Stimulated activated naive CD8-positive, alpha-beta T cell treated with anti-CD3 and anti-CD28 coated beads, Interleukin-15, Interleukin-2, amounts not matched to agents 100 ng/mL and 50 ng/mL, for 24 hours (primary cell): ENCODE results near the gene COL19A1.
A peak's percentile ranks its signal among the peaks of the same experiment; 100 is the strongest.
"Not testable (repeated sequence)": the region's sequence is repeated elsewhere in the genome, so short reads cannot be mapped to it uniquely, and the experiment has no call there.

Experiments used
- H3K27ac Mint-ChIP-seq: one replicate; pipeline ENCODE4 v1.8.0; 2021; ENCODE audit warnings: mild to moderate bottlenecking, mixed read lengths
- H3K27me3 Mint-ChIP-seq: one replicate; pipeline ENCODE4 v1.8.0; 2021; ENCODE audit warnings: mixed read lengths
- H3K36me3 Mint-ChIP-seq: one replicate; pipeline ENCODE4 v1.8.0; 2021; ENCODE audit warnings: low read depth, mixed read lengths
- H3K4me1 Mint-ChIP-seq: one replicate; pipeline ENCODE4 v1.8.0; 2021; ENCODE audit warnings: low read depth, mixed read lengths
- H3K4me3 Mint-ChIP-seq: one replicate; pipeline ENCODE4 v1.8.0; 2021; ENCODE audit warnings: mild to moderate bottlenecking, mixed read lengths
- H3K9me3 Mint-ChIP-seq: one replicate; pipeline ENCODE4 v1.8.0; 2021; ENCODE audit warnings: mixed read lengths

The COL19A1 gene

GRCh38 chr6:69866351-69866769 lies at the start of gene COL19A1:
TSS of gene COL19A1 (plus strand) at chr6:69866556. CDS start at chr6:69879568, 13,012 bp downstream.
- peak within 1 kb of the TSS; percentile 89 for H3K27ac Mint-ChIP-seq
- peak within 1 kb of the TSS; percentile 88 for H3K4me3 Mint-ChIP-seq
- no peaks in the 10 kb centered on the region for H3K9me3 Mint-ChIP-seq
- peaks cover 37% of the 10 kb centered on the region for H3K4me1 Mint-ChIP-seq
- no peaks in the 10 kb centered on the region for H3K36me3 Mint-ChIP-seq
- H3K27me3 Mint-ChIP-seq = peaks cover 46% of the 10 kb centered on the region

GRCh38 chr6:69816569-69816968 lies 49.8 kb upstream of the COL19A1 start:
- no peaks in the 10 kb centered on the region for H3K36me3 Mint-ChIP-seq
- no peaks in the 10 kb centered on the region for H3K9me3 Mint-ChIP-seq
- no peaks in the 10 kb centered on the region for H3K27me3 Mint-ChIP-seq
- peak overlapping the region; percentile 73 for H3K4me3 Mint-ChIP-seq
- peaks cover 51% of the 10 kb centered on the region for H3K4me1 Mint-ChIP-seq
- H3K27ac Mint-ChIP-seq = peak overlapping the region; percentile 92

DNA sequence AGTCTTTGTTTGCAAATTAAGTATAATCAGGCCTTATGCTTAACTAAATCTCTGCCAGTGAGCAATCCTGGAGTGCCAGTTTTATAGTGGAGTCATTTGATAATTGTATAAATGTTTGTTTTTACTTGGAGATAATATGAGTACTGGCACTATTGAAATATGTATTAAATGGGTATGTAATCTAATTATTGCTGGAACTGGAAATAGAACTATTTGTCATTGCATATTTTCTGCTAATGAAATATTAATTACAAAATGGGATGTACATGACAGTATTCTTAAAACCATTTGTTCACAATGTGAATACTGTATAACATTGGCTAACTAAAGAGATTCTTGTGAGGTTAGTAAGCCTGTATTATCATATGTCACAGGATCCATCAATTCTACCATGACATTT lies 49.0 kb upstream of the COL19A1 start:
- no peaks in the 10 kb centered on the region for H3K27me3 Mint-ChIP-seq
- peaks cover 43% of the 10 kb centered on the region for H3K4me1 Mint-ChIP-seq
- no peaks in the 10 kb centered on the region for H3K36me3 Mint-ChIP-seq
- no peaks in the 10 kb centered on the region for H3K9me3 Mint-ChIP-seq
- no peak overlapping the region for H3K4me3 Mint-ChIP-seq
- no peak overlapping the region for H3K27ac Mint-ChIP-seq

- no peaks in the 10 kb centered on the region for H3K36me3 Mint-ChIP-seq
- H3K9me3 Mint-ChIP-seq = no peaks in the 10 kb centered on the region
- no peak overlapping the region for H3K4me3 Mint-ChIP-seq
- H3K27ac Mint-ChIP-seq = no peak overlapping the region
- no peaks in the 10 kb centered on the region for H3K27me3 Mint-ChIP-seq
- peaks cover 33% of the 10 kb centered on the region for H3K4me1 Mint-ChIP-seq
Measured at GRCh38 chr6:69818223-69818930, 48.0 kb upstream of the COL19A1 start.

- H3K27ac Mint-ChIP-seq = no peak overlapping the region
- no peaks in the 10 kb centered on the region for H3K36me3 Mint-ChIP-seq
- H3K9me3 Mint-ChIP-seq = no peaks in the 10 kb centered on the region
Measured at GRCh38 chr6:69819138-69819537, 47.2 kb upstream of the COL19A1 start.

GRCh38 chr6:69820018-69820417 lies 46.3 kb upstream of the COL19A1 start:
- Mint-ChIP-seq H3K9me3 (no peaks in the 10 kb centered on the region), H3K4me3 (no peak overlapping the region), H3K27me3 (no peaks in the 10 kb centered on the region), H3K36me3 (no peaks in the 10 kb centered on the region), H3K4me1 (peaks cover 19% of the 10 kb centered on the region), H3K27ac (no peak overlapping the region)

More at GRCh38 chr6:69819138-69819537, 47.2 kb upstream of the COL19A1 start:
- Mint-ChIP-seq H3K27me3 (no peaks in the 10 kb centered on the region), H3K4me3 (no peak overlapping the region), H3K4me1 (peaks cover 27% of the 10 kb centered on the region)

DNA sequence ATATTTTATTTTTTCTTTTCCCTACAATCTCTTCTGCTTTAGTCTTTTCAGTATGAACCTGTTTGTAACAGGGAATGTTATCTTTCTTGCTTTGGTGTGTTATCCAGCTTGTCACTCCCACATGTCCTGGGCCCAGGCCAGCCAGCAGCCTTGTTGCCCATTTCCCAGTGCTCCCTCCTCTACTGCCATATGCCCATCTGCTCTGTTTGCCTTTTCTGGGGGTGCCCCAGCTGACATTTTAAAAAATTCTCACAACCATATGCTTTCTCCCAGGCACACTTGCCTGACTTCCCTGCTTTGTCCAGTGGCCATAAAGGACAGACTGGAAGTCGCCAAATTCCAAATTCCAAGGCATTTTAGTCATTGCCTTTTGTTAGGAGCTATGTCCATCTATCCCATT lies 45.9 kb upstream of the COL19A1 start:
- peaks cover 15% of the 10 kb centered on the region for H3K4me1 Mint-ChIP-seq
- H3K27me3 Mint-ChIP-seq = no peaks in the 10 kb centered on the region
- H3K27ac Mint-ChIP-seq = no peak overlapping the region
- no peaks in the 10 kb centered on the region for H3K9me3 Mint-ChIP-seq
- H3K36me3 Mint-ChIP-seq = no peaks in the 10 kb centered on the region
- no peak overlapping the region for H3K4me3 Mint-ChIP-seq

GRCh38 chr6:69824355-69824754 lies 42.0 kb upstream of the COL19A1 start:
- not testable (repeated sequence) for H3K4me3 Mint-ChIP-seq, H3K27me3 Mint-ChIP-seq, H3K4me1 Mint-ChIP-seq, H3K36me3 Mint-ChIP-seq, H3K9me3 Mint-ChIP-seq, H3K27ac Mint-ChIP-seq

- Mint-ChIP-seq H3K4me1 (no peaks in the 10 kb centered on the region), H3K27me3 (no peaks in the 10 kb centered on the region), H3K9me3 (no peaks in the 10 kb centered on the region), H3K4me3 (no peak overlapping the region), H3K27ac (no peak overlapping the region), H3K36me3 (no peaks in the 10 kb centered on the region)
Measured at GRCh38 chr6:69825904-69826303, 40.5 kb upstream of the COL19A1 start.

GRCh38 chr6:69827276-69827893 lies 39.0 kb upstream of the COL19A1 start:
- Mint-ChIP-seq H3K4me3 (no peak overlapping the region), H3K9me3 (no peaks in the 10 kb centered on the region), H3K27me3 (no peaks in the 10 kb centered on the region), H3K27ac (no peak overlapping the region), H3K36me3 (no peaks in the 10 kb centered on the region), H3K4me1 (no peaks in the 10 kb centered on the region)

- Mint-ChIP-seq H3K4me1 (no peaks in the 10 kb centered on the region), H3K9me3 (no peaks in the 10 kb centered on the region), H3K27ac (no peak overlapping the region), H3K4me3 (no peak overlapping the region), H3K36me3 (no peaks in the 10 kb centered on the region), H3K27me3 (no peaks in the 10 kb centered on the region)
Measured at GRCh38 chr6:69832558-69832957, 33.8 kb upstream of the COL19A1 start.

DNA sequence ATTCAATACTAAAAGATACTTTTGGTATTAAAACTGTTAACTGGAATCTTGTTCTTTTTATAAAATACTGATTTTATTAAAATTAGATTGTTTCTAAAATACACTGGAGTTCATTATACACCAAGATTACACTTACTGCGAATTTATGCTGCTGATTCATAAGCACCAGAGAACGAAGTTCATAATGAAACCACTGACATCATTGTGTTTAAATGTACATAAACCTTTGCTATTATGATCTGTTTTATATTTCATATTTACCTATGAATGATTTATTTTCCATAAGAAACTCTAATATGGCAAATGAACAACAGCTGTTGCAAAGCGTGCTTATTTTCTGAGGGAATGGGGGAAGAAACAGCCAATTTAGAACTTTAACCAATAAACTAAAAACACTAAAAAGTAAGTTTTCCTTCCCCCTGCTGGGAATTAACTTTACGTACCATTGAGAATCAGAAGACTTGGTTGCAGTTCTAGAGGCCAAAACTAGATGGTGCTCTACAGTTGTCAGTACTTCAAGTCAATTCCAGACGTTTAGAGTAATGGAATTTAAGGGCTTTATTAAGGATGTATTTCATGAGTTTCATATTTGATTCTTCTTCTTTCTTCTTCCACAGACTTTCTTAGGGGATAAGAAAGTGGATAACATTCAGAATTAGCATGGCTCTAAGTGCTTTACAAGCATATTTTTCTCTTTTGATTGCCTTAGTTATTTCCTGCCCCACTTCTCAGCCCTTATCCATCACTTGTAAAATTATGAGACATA lies 30.8 kb upstream of the COL19A1 start:
- Mint-ChIP-seq H3K9me3 (no peaks in the 10 kb centered on the region), H3K27ac (no peak overlapping the region), H3K36me3 (no peaks in the 10 kb centered on the region), H3K27me3 (peaks cover 11% of the 10 kb centered on the region), H3K4me3 (no peak overlapping the region), H3K4me1 (no peaks in the 10 kb centered on the region)

GRCh38 chr6:69841862-69842261 lies 24.5 kb upstream of the COL19A1 start:
- Mint-ChIP-seq H3K36me3 (no peaks in the 10 kb centered on the region), H3K27ac (no peak overlapping the region), H3K9me3 (no peaks in the 10 kb centered on the region), H3K27me3 (peaks cover 32% of the 10 kb centered on the region), H3K4me1 (no peaks in the 10 kb centered on the region), H3K4me3 (no peak overlapping the region)

DNA sequence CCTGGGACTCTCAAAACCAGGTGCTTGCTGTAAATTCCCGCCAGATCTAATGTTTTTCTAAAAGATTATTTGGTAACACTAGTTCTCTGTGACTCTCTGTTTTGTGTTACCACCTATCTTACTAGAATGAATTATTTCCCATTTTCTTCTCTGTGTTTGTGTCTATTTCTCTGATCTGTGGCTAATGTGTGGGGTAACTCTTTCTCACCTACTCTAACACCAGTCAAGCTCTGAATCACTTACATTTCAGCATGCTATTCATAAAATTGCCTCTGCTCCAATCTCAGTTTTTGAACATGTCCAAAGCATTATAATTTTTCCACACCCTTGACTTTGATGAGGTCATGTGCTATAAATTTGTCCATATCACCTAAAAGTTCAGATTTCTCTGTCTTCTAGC lies 23.2 kb upstream of the COL19A1 start:
- Mint-ChIP-seq H3K9me3 (no peaks in the 10 kb centered on the region), H3K27me3 (peaks cover 36% of the 10 kb centered on the region), H3K4me3 (no peak overlapping the region), H3K4me1 (no peaks in the 10 kb centered on the region), H3K36me3 (no peaks in the 10 kb centered on the region), H3K27ac (peak overlapping the region; percentile 2)

- H3K27ac Mint-ChIP-seq = no peak overlapping the region
- H3K4me3 Mint-ChIP-seq = no peak overlapping the region
- H3K36me3 Mint-ChIP-seq = no peaks in the 10 kb centered on the region
- no peaks in the 10 kb centered on the region for H3K9me3 Mint-ChIP-seq
- H3K27me3 Mint-ChIP-seq = peaks cover 30% of the 10 kb centered on the region
- no peaks in the 10 kb centered on the region for H3K4me1 Mint-ChIP-seq
Measured at GRCh38 chr6:69846312-69846711, 20.0 kb upstream of the COL19A1 start.
